Common myeloid progenitor, CD34-positive (primary cell): Measurements from ENCODE around the gene LUC7L3.

Experiments used
- CTCF ChIA-PET: fragments of 350-600 bp; sonication (Branson Sonifier 250); formaldehyde crosslinking; loops from one replicate; lab custom pipeline; 2021; ENCODE audit warnings: antibody characterized with exemption; lab: Charles Lee
- POLR2A ChIA-PET: fragments of 350-600 bp; sonication (Branson Sonifier 250); formaldehyde crosslinking; loops from one replicate; lab custom pipeline; 2021; ENCODE audit warnings: antibody characterized with exemption; lab: Charles Lee
- DNase-seq, 3 donors: peaks; one replicate each; pipeline versions ENCODE4 v3.0.0 to v3.0.0-alpha.2; 2013
- H3K27ac ChIP-seq, 2 experiments: 1 replicate in 1 of 2; 2 replicates in 1 of 2; pipeline ENCODE4 v1.7.0; 2013; ENCODE audit warnings: inconsistent platforms in 2 of 2, low read length in 2 of 2, mild to moderate bottlenecking in 2 of 2, low read depth in 1 of 2, moderate library complexity in 1 of 2; ENCODE audit not compliant: severe bottlenecking in 2 of 2, insufficient read depth in 1 of 2, poor library complexity in 1 of 2
- H3K27me3 ChIP-seq, 5 experiments: replicated peaks in 2 of 5; 1 replicate in 3 of 5; 2 replicates in 2 of 5; pipeline versions ENCODE4 v1.6.1 to v1.7.0; 2013; ENCODE audit warnings: low read length in 4 of 5, mild to moderate bottlenecking in 2 of 5, moderate library complexity in 2 of 5, inconsistent platforms in 1 of 5; ENCODE audit not compliant: insufficient read depth in 5 of 5, control insufficient read depth in 4 of 5
- H3K36me3 ChIP-seq, 4 experiments: 1 replicate in 2 of 4; 2 replicates in 2 of 4; pipeline versions ENCODE4 v1.6.1 to v1.7.0; 2013; ENCODE audit warnings: low read length in 3 of 4, control low read depth in 1 of 4, mild to moderate bottlenecking in 1 of 4; ENCODE audit not compliant: control insufficient read depth in 4 of 4, insufficient read depth in 4 of 4
- H3K4me1 ChIP-seq, 4 experiments: 1 replicate in 3 of 4; 2 replicates in 1 of 4; pipeline versions ENCODE4 v1.6.1 to v1.7.1; 2013; ENCODE audit warnings: low read length in 3 of 4, mild to moderate bottlenecking in 3 of 4, control low read depth in 1 of 4, inconsistent platforms in 1 of 4, moderate library complexity in 1 of 4; ENCODE audit not compliant: control insufficient read depth in 4 of 4, insufficient read depth in 4 of 4; ENCODE audit errors: control extremely low read depth in 1 of 4
- H3K4me3 ChIP-seq, 7 experiments: 1 replicate in 4 of 7; 2 replicates in 3 of 7; pipeline versions ENCODE4 v1.5.1 to v1.7.0; 2013; ENCODE audit warnings: mild to moderate bottlenecking in 7 of 7, low read length in 6 of 7, moderate library complexity in 6 of 7, inconsistent platforms in 2 of 7, low read depth in 2 of 7, control low read depth in 1 of 7; ENCODE audit not compliant: insufficient read depth in 4 of 7, control insufficient read depth in 1 of 7; ENCODE audit errors: extremely low read depth in 1 of 7
- H3K9me3 ChIP-seq, 5 experiments: 1 replicate in 4 of 5; 2 replicates in 1 of 5; pipeline versions ENCODE4 v1.6.1 to v1.7.1; 2013; ENCODE audit warnings: low read length in 4 of 5, mild to moderate bottlenecking in 2 of 5, inconsistent platforms in 1 of 5, low read depth in 1 of 5, moderate library complexity in 1 of 5; ENCODE audit not compliant: control insufficient read depth in 4 of 5, insufficient read depth in 2 of 5; ENCODE audit errors: control extremely low read depth in 1 of 5
- WGBS: methylation state at CpG from one replicate; pipeline ENCODE4 v1.1.5; 2013; ENCODE audit not compliant: insufficient coverage; 5-methylcytosine and 5-hydroxymethylcytosine counted together

Gene LUC7L3

DNA sequence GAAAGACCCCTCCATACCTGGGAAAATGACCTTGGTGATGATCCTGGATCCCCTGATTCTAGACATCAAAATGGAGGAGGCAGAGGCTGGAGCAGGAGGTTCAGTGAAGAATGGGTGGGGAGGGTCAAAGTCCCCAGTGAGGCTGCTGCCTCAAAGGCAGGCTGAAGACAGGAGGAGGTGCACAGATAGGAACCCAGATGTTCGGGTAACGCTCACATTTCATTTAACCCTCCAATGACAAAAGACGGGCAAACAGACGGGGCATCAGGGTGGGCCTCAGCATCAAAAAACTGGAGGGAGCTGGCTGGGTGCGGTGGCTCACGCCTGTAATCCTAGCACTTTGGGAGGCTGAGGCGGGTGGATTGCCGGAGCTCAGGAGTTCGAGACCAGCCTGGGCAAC, 48.0 kb downstream of the LUC7L3 start, which contains the start of gene ANKRD40CL:
Gene ANKRD40CL (minus strand): TSS at position 73 of the 400 bp plus-strand sequence. CDS start 605 bp downstream, outside the sequence.
- POLR2A ChIA-PET, result no interaction called here

DNA sequence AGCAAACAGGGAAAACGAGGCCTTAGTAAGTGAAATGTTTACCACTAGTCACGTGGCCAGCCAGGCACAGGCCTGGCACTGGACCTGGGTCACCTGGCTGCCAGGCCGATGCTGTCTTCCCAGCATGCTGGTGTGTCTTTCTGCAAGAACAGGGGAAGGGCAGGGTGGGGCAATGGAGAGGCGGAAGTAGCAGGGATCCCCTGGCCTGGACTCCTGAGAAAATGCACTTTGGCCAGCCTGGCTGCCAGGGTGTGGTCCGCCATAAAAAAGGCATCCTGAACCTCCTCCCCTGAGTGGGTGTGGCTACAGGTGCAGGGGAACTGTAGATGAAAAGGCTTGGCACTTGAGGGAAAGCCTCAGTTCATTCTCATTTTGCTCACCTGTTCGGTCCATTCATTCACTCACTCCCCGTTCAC, 49.0 kb downstream of the LUC7L3 start:
- H3K4me3 ChIP-seq, result no peak overlapping the region
- H3K36me3 ChIP-seq, result no peaks in the 10 kb centered on the region
- no peaks in the 10 kb centered on the region for H3K9me3 ChIP-seq
- H3K4me1 ChIP-seq, result peaks cover 9 to 29% (median 25%) of the 10 kb centered on the region in 4 experiments
- no peak overlapping the region for H3K27ac ChIP-seq
- ChIA-PET POLR2A (no interaction called here), CTCF (interaction anchor here (0.6 to 1.8 kb wide), 3 partner anchors 12 to 15 kb away, joined by 3 to 9 read pairs (median 3); no protein-coding TSS in a partner anchor)
- no peak for DNase-seq
- H3K27me3 ChIP-seq, result no peaks in the 10 kb centered on the region
- WGBS, result 81% methylated on average over 5 of the region's 7 CpGs

More for the DNA sequence above, 48.0 kb downstream of the LUC7L3 start, which contains the start of gene ANKRD40CL:
- no peak for DNase-seq
- CTCF ChIA-PET, result interaction anchor here (1.0 to 2.0 kb wide), 2 partner anchors 11 to 16 kb away, joined by 3 to 9 read pairs; no protein-coding TSS in a partner anchor
- Histone ChIP-seq H3K36me3 (no peaks in the 10 kb centered on the region), H3K9me3 (no peaks in the 10 kb centered on the region), H3K4me1 (peaks cover 13 to 31% (median 27%) of the 10 kb centered on the region in 4 experiments), H3K27me3 (no peaks in the 10 kb centered on the region), H3K4me3 (no peak within 1 kb of the TSS), H3K27ac (no peak within 1 kb of the TSS)
- 100% methylated on average over 8 of the region's 9 CpGs for WGBS

DNA sequence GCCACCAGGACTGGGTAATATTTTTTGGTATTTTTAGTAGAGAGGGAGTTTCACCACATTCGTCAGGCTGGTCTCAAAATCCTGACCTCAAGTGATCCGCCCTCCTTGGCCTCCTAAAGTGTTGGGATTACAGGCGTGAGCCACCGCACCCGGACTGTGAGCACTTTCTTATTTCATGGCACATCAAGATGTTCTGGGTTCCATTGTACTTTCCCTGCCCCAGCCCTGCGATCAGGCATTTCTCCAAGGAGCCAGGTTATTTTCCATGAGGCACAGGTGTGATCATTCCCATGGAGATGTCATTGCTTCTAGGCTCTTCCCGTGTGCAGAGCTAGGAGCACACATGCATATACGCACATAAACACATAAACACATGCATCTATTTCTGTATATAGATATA, 50.5 kb downstream of the LUC7L3 start:
- no peaks in the 10 kb centered on the region for H3K9me3 ChIP-seq
- no peak overlapping the region for H3K27ac ChIP-seq
- CTCF ChIA-PET, result interaction anchor here (1.3 to 1.8 kb wide), 2 partner anchors 13 to 35 kb away, joined by 3 to 9 read pairs; no protein-coding TSS in a partner anchor
- H3K4me1 ChIP-seq, result peaks cover 4 to 14% (median 11%) of the 10 kb centered on the region in 4 experiments
- no peaks in the 10 kb centered on the region for H3K36me3 ChIP-seq
- WGBS, result 93% methylated on average over 6 of the region's 8 CpGs
- no peaks in the 10 kb centered on the region for H3K27me3 ChIP-seq
- DNase-seq, result no peak
- POLR2A ChIA-PET, result interaction anchor here (0.5 kb wide), 1 partner anchor 768 kb away, joined by 3 read pairs; no protein-coding TSS in a partner anchor
- no peak overlapping the region for H3K4me3 ChIP-seq

- CTCF ChIA-PET, result no interaction called here
- H3K4me3 ChIP-seq, result no peak overlapping the region
- no peaks in the 10 kb centered on the region for H3K36me3 ChIP-seq
Observed at GRCh38 chr17:50770346-50770745, 50.9 kb downstream of the LUC7L3 start.

GRCh38 chr17:50771991-50772785, 52.8 kb downstream of the LUC7L3 start:
- 86% methylated on average over 14 of the region's 15 CpGs for WGBS
- no peaks in the 10 kb centered on the region for H3K9me3 ChIP-seq
- POLR2A ChIA-PET, result no interaction called here

More at GRCh38 chr17:50770346-50770745, 50.9 kb downstream of the LUC7L3 start:
- DNase-seq, result no peak
- H3K27ac ChIP-seq, result no peak overlapping the region
- 93% methylated on average over 2 of the region's 2 CpGs for WGBS
- no peaks in the 10 kb centered on the region for H3K9me3 ChIP-seq
- H3K27me3 ChIP-seq, result no peaks in the 10 kb centered on the region
- H3K4me1 ChIP-seq, result peaks cover 0 to 9% (median 7%) of the 10 kb centered on the region in 4 experiments
- POLR2A ChIA-PET, result interaction anchor here (0.5 kb wide), 1 partner anchor 769 kb away, joined by 3 read pairs; no protein-coding TSS in a partner anchor

GRCh38 chr17:50774225-50774803, 54.9 kb downstream of the LUC7L3 start:
- H3K27me3 ChIP-seq, result no peaks in the 10 kb centered on the region
- H3K9me3 ChIP-seq, result no peaks in the 10 kb centered on the region
- no peak overlapping the region for H3K27ac ChIP-seq
- POLR2A ChIA-PET, result interaction anchor here (0.6 kb wide), 1 partner anchor 32 kb away, joined by 4 read pairs; no protein-coding TSS in a partner anchor
- no peak overlapping the region for H3K4me3 ChIP-seq
- H3K4me1 ChIP-seq, result no peaks in the 10 kb centered on the region
- DNase-seq, result no peak
- 94% methylated on average over 3 of the region's 7 CpGs for WGBS
- no peaks in the 10 kb centered on the region for H3K36me3 ChIP-seq
- CTCF ChIA-PET, result interaction anchor here (1.4 kb wide), 1 partner anchor 8 kb away, joined by 5 read pairs; no protein-coding TSS in a partner anchor

More at GRCh38 chr17:50771991-50772785, 52.8 kb downstream of the LUC7L3 start:
- Histone ChIP-seq H3K27me3 (no peaks in the 10 kb centered on the region), H3K4me1 (no peaks in the 10 kb centered on the region), H3K4me3 (no peak overlapping the region), H3K36me3 (no peaks in the 10 kb centered on the region), H3K27ac (no peak overlapping the region)
- DNase-seq, result peak in 1 of 3 donors; percentile 13
- CTCF ChIA-PET, result interaction anchor here (1.7 kb wide), 1 partner anchor 12 kb away, joined by 7 read pairs; no protein-coding TSS in a partner anchor
